HepG2 (cell line): ENCODE data around the gene SOSTDC1.

ENCODE experiments used
- EZH2 ChIP-seq: conservative IDR thresholded peaks from 2 replicates; pipeline ENCODE4 v1.6.1; 2012; ENCODE audit warnings: mild to moderate bottlenecking, low read depth, low read length, moderate library complexity
- MAFK ChIP-seq, 2 experiments: IDR thresholded peaks in 1 of 2; conservative IDR thresholded peaks in 1 of 2; 2 replicates each; pipeline ENCODE4 v1.6.1; 2011; ENCODE audit warnings: improper control_type of control experiment in 2 of 2, low read length in 2 of 2
- PLRG1 ChIP-seq: fragments of 450-650 bp; conservative IDR thresholded peaks from 2 replicates; pipeline ENCODE4 v1.6.1; 2016
- ZNF282 ChIP-seq: fragments of 450-650 bp; IDR thresholded peaks from 2 replicates; pipeline ENCODE4 v1.6.1; 2018; ENCODE audit not compliant: partially characterized antibody
- TF ChIP-seq, protein P1 (sequence below): sonication (generic); formaldehyde crosslinking; IDR thresholded peaks from 2 replicates; pipeline ENCODE4 v1.5.0; 2020; ENCODE audit warnings: mild to moderate bottlenecking, missing genetic modification reagents, moderate library complexity
- TF ChIP-seq, protein P2 (sequence below): sonication (generic); formaldehyde crosslinking; IDR thresholded peaks from 2 replicates; pipeline ENCODE4 v1.8.1; 2023; ENCODE audit warnings: missing genetic modification reagents, inconsistent platforms, borderline replicate concordance

DNA sequence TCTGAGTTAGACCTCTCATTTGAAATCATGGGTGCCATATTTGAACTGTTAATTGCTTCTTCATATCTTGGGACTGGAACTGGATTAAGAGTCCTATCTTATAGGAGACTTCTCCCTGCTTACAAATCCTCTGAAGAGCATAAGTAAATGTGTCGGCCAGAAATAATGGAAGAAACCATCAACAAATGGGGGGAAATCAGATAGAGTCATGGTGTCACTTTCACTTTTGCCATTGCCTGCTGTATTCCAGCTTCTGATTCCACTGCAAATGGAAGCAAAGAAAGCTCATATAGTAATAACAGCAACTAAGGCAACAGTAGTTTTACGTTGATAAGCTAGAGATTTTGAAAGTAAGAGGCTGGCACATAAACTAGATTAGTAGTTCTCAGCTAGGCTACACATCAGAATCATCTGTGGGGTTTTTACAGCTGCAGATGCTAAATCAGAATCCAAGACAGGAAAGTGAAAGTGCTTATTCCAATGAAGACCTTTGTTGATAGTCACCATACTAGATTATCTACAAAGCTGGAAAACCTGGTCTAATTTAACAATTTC, 31.9 kb downstream of the SOSTDC1 start:
- TF ChIP-seq, protein P1, sequence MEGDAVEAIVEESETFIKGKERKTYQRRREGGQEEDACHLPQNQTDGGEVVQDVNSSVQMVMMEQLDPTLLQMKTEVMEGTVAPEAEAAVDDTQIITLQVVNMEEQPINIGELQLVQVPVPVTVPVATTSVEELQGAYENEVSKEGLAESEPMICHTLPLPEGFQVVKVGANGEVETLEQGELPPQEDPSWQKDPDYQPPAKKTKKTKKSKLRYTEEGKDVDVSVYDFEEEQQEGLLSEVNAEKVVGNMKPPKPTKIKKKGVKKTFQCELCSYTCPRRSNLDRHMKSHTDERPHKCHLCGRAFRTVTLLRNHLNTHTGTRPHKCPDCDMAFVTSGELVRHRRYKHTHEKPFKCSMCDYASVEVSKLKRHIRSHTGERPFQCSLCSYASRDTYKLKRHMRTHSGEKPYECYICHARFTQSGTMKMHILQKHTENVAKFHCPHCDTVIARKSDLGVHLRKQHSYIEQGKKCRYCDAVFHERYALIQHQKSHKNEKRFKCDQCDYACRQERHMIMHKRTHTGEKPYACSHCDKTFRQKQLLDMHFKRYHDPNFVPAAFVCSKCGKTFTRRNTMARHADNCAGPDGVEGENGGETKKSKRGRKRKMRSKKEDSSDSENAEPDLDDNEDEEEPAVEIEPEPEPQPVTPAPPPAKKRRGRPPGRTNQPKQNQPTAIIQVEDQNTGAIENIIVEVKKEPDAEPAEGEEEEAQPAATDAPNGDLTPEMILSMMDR (CRISPR knock-in tag), result no peak
- TF ChIP-seq, protein P2, sequence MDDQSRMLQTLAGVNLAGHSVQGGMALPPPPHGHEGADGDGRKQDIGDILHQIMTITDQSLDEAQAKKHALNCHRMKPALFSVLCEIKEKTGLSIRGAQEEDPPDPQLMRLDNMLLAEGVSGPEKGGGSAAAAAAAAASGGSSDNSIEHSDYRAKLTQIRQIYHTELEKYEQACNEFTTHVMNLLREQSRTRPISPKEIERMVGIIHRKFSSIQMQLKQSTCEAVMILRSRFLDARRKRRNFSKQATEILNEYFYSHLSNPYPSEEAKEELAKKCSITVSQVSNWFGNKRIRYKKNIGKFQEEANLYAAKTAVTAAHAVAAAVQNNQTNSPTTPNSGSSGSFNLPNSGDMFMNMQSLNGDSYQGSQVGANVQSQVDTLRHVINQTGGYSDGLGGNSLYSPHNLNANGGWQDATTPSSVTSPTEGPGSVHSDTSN (CRISPR knock-in tag), result no peak
- TF ChIP-seq PLRG1 (no peak), EZH2 (no peak), ZNF282 (no peak), MAFK (conservative IDR thresholded peaks at IDR 0.05 in 1 of 2, IDR thresholded peaks at IDR 0.05 in 1 of 2; ENCODE audit: low read length in 2 of 2) (no peak)
